Ishikawa (cell line): ENCODE data around the gene SLC6A1.

Experiments
- CREB1 ChIP-seq: IDR thresholded peaks from 2 replicates; pipeline ENCODE4 v1.6.1; 2012; ENCODE audit warnings: low read depth
- EP300 ChIP-seq: IDR thresholded peaks from 2 replicates; pipeline ENCODE4 v1.6.1; 2012; ENCODE audit warnings: borderline replicate concordance
- MAX ChIP-seq: IDR thresholded peaks from 2 replicates; pipeline ENCODE4 v1.6.1; 2012
- RAD21 ChIP-seq: IDR thresholded peaks from 2 replicates; pipeline ENCODE4 v1.6.1; 2012; ENCODE audit warnings: low read depth
- YY1 ChIP-seq: IDR thresholded peaks from 2 replicates; pipeline ENCODE4 v1.6.1; 2012; ENCODE audit warnings: low read depth

DNA sequence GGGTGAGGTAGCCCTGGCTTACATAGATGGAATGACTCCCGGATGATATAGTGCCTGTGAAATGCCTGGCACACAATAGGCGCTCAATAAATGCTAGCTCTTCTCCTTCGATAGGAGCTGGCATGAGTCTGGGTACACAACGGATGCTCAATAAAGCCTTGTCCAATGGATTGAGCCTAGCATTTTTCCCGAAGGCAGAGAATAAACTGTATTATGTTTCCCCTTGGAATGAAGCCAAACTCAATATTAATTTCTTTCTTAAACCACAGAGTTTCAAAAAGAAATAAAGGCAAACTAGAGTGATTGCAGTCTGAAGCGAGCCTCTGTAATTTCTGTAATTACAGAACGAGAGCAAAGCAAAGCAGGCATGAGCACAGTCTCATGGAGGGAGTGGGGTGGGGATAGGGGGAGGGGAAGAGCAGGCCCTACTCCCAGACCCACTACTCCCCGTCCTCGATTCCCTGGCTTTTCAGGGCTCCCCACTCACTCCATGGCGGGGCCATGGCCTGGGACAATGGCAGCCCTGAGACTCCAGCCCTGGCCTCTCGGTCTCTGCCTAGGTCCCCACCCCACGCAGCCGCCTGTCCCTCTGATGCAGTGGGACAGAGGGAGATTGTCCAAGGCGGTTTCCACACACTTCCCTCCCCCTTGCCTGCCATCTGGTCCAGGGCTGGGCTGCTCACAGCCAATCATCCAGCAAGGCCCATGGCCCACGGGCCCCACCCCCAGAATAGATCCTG is 18.0 kb downstream of the SLC6A1 start:
- no peak for TF ChIP-seq CREB1
- no peak for TF ChIP-seq RAD21
- no peak for TF ChIP-seq YY1
- no peak for TF ChIP-seq EP300
- TF ChIP-seq MAX: no peak
